Ishikawa (cell line): ENCODE measurements around the gene IL1F10.

Source experiments
- CEBPB ChIP-seq: IDR thresholded peaks from 2 replicates; pipeline ENCODE4 v1.6.1; 2012
- CREB1 ChIP-seq: IDR thresholded peaks from 2 replicates; pipeline ENCODE4 v1.6.1; 2012; ENCODE audit warnings: low read depth
- EGR1 ChIP-seq: IDR thresholded peaks from 2 replicates; pipeline ENCODE4 v1.6.1; 2012
- EP300 ChIP-seq: IDR thresholded peaks from 2 replicates; pipeline ENCODE4 v1.6.1; 2012; ENCODE audit warnings: borderline replicate concordance
- MAX ChIP-seq: IDR thresholded peaks from 2 replicates; pipeline ENCODE4 v1.6.1; 2012
- NFIC ChIP-seq: IDR thresholded peaks from 2 replicates; pipeline ENCODE4 v1.6.1; 2012
- RAD21 ChIP-seq: IDR thresholded peaks from 2 replicates; pipeline ENCODE4 v1.6.1; 2012; ENCODE audit warnings: low read depth
- REST ChIP-seq: IDR thresholded peaks from 2 replicates; pipeline ENCODE4 v1.6.1; 2012; ENCODE audit warnings: low read depth, mild to moderate bottlenecking
- TAF1 ChIP-seq: IDR thresholded peaks from 2 replicates; pipeline ENCODE4 v1.6.1; 2012; ENCODE audit warnings: low read depth, mild to moderate bottlenecking
- TEAD4 ChIP-seq: IDR thresholded peaks from 2 replicates; pipeline ENCODE4 v1.6.1; 2012
- USF1 ChIP-seq: IDR thresholded peaks from 2 replicates; pipeline ENCODE4 v1.6.1; 2012
- YY1 ChIP-seq: IDR thresholded peaks from 2 replicates; pipeline ENCODE4 v1.6.1; 2012; ENCODE audit warnings: low read depth
- ZBTB7A ChIP-seq: IDR thresholded peaks from 2 replicates; pipeline ENCODE4 v1.6.1; 2012; ENCODE audit warnings: low read depth

- TF ChIP-seq CEBPB = no peak
- no peak for TF ChIP-seq RAD21
- TF ChIP-seq MAX = no peak
- TF ChIP-seq REST = no peak
- no peak for TF ChIP-seq YY1
- TF ChIP-seq NFIC = no peak
- no peak for TF ChIP-seq EP300
- no peak for TF ChIP-seq TAF1
- no peak for TF ChIP-seq ZBTB7A
- no peak for TF ChIP-seq CREB1
- no peak for TF ChIP-seq USF1
- TF ChIP-seq EGR1 = no peak
- TF ChIP-seq TEAD4 = no peak
These were observed 31.0 kb upstream of the IL1F10 start for GRCh38 chr2:113036763-113037162.
